Posterior cingulate gyrus (tissue), 11 donors: ENCODE results near the gene GTF3A.
A peak's percentile ranks its signal among the peaks of the same experiment; 100 is the strongest.

ENCODE experiments used
- DNase-seq, 10 donors: peaks; one replicate each; pipeline versions ENCODE4 v3.0.0 to v3.0.0-alpha.2; 2020 to 2021; ENCODE audit warnings: mixed read lengths in 3 of 10
- intact Hi-C: fragments of 100-400 bp; cut with DNase I; formaldehyde crosslinking; loops from one replicate; pipeline ENCODE4 v1.15.1; 2023

The GTF3A gene

GRCh38 chr13:27403727-27404385 lies 20.6 kb upstream of the GTF3A start:
- no peak for DNase-seq
- intact Hi-C loops: no loop called here

- no peak for DNase-seq
- intact Hi-C loops: no loop called here
These were observed 19.7 kb upstream of the GTF3A start for GRCh38 chr13:27404680-27405079.

DNA sequence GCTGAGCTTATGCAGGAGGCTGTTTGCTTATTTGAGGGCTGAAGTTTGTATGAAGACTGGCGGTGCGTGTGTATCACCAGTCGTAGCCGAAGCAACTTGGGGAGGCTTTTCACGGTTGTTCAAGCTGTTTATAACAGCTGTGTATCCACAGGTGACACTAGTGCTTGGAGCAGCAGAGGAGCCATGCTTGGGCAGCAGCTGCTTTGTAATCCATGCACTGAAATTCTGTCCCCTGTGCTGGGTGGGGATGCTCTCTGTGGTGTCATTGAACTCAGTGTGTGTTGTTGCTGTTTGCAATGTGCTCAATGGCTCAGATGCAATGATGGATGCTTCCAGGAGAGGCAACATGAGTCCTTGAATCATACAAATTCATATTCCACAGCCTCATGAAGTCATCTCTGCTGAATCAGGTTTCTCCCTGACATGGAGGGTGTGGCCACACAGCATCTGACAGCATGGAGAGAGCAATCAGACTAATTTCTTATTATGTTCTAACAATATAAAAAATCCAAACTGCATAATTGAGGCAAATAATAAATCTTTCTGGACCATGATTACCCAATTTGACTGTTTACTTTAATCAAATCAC lies 18.8 kb upstream of the GTF3A start:
- no peak for DNase-seq
- intact Hi-C loops: no loop called here

- DNase-seq: no peak
- intact Hi-C loops: no loop called here
These were observed 18.1 kb upstream of the GTF3A start for GRCh38 chr13:27406178-27406939.

DNA sequence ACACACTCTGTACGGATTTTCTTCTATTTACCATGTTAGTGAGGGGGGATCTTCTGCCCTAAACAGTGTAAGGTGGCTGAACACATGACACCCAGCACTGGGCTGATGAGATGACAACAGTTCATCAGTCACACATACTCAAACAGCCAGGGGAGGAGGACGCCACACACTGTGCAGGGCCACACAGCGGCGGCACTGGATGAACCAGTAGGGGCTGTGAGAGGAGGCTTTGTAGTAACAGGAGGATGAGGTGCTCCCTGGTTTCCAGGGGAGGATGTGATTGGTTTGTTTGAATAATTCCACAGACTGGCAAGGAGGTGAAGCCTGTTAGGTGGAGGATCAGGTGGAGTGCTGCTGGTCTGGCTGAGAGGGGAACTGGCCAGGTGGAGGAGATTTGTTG lies 16.3 kb upstream of the GTF3A start:
- DNase-seq: no peak
- intact Hi-C loops: no loop called here

- intact Hi-C loops: no loop called here
These were observed 15.4 kb upstream of the GTF3A start for GRCh38 chr13:27409013-27409412.

DNA sequence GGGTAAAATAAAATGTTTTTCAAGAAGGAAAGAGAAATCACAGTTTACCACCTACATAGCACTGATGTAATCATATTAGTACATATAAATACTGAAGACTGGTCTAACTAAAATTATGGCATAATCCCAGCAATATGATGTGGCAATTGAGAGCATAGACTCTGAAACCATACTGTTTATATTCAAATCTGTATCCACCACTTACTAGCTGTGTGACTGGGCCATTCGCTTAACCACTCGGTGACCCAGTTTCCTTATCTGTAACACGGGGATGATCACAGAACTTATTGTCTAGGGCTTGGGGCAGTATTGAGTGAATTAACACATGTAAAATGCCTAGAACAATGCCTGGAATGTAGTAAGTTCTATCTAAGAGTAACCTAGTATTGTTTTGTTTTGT lies 13.1 kb upstream of the GTF3A start:
- no peak for DNase-seq
- intact Hi-C loops: no loop called here

More at GRCh38 chr13:27409013-27409412, 15.4 kb upstream of the GTF3A start:
- no peak for DNase-seq

DNA sequence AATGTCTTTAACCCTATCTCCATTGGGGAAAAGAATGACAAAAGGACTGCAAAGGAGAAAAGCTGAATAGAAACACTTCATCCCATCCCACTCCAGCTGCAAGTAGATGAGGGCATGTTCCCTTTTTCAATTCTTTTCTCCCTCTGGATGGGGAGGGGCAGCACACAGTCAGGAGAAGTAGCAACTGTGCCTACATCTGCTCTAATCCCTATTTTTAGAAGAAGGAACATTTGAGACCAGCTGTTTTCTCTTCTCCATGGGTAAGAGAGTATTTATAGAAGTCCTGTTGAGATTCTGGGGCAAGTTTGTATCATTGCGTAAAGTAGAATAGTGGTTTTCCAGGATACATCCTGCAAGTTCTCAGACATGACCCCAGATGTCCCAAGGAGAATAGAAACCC lies 9.3 kb upstream of the GTF3A start:
- intact Hi-C loops: no loop called here
- DNase-seq: no peak

DNA sequence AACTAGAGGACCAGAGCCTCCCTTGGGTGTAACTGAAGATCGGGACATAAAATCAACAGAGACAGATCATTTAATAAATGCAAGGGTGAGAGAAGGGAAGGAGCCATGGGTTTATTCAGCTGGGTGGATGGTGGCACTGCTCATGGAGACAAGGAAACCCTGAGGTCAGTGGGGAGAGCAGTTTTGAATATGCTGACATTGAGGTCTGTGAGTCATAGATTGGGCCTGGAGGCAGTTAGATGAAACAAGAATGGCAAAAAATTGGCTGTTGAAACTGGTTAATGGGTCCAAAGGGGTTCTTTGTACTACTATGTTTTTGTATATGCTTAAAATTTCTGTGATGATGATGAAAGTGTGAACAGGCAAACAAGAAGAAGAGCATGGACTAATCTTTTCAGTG lies 5.1 kb upstream of the GTF3A start:
- no peak for DNase-seq
- intact Hi-C loops: no loop called here

GRCh38 chr13:27421101-27421871 lies 3.1 kb upstream of the GTF3A start:
- intact Hi-C loops: loop anchor here (10.0 kb wide), 1 partner anchor 204 kb away; the partner anchor contains the start of genes LNX2 and POLR1D
- DNase-seq: no peak

DNA sequence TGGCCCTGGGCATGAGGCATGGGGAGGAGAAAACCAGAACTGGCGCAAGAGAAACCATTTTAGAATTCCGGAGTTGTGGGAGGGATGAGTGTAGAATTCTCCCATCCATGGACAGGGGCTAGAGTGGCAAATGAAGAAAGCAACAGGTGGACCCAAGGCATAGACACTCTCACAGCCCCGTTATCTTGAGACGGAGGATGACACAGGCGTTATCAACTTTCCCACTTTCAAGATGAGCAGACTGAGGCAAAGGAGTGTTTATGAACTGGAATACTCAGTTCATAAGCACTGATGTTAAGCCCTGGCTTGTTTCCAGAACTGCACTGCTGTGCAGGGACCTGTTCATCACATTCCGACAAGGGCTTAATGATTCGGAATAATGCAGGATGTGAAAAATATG lies 1.1 kb upstream of the GTF3A start:
- no peak for DNase-seq

GRCh38 chr13:27425158-27425917 lies 919 bp downstream of the GTF3A start:
- DNase-seq: no peak
- intact Hi-C loops: loop anchor here (2.0 to 10.0 kb wide), 2 partner anchors 25 to 199 kb away; partner anchors contain the start of genes LNX2, MTIF3 and POLR1D

More for the DNA sequence above, 1.1 kb upstream of the GTF3A start:
- intact Hi-C loops: loop anchor here (10.0 kb wide), 1 partner anchor 201 kb away; the partner anchor contains the start of genes LNX2 and POLR1D

GRCh38 chr13:27425918-27426630 lies 1.7 kb downstream of the GTF3A start:
- intact Hi-C loops: loop anchor here (2.0 to 10.0 kb wide), 2 partner anchors 25 to 199 kb away; partner anchors contain the start of genes LNX2, MTIF3 and POLR1D
- peak in 7 of 10 donors; percentile 35 to 90 (median 54) for DNase-seq

DNA sequence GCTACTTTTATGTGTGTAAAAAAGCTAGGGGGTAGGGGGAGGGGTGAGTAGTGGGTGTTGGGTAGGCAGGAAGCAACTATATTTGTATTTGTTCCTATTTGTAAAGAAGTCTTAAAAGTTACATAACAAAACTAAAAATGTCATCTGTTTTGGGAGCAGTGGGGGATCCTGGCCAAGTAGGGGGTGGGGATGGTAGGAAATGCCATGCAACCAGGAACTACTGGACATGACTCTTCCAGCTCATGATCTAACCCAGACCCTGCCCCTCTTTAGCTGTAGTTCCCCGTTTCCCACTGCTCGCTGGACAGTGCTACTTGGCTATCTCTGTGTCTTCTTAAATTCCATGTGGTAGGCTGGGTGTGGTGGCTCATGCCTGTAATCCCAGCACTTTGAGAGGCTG lies 3.2 kb downstream of the GTF3A start:
- intact Hi-C loops: loop anchor here (10.0 kb wide), 1 partner anchor 197 kb away; the partner anchor contains the start of genes LNX2 and POLR1D
- DNase-seq: no peak

- intact Hi-C loops: loop anchor here (10.0 kb wide), 1 partner anchor 197 kb away; the partner anchor contains the start of genes LNX2 and POLR1D
- DNase-seq: no peak
These were observed 3.7 kb downstream of the GTF3A start for GRCh38 chr13:27428160-27428559.

DNA sequence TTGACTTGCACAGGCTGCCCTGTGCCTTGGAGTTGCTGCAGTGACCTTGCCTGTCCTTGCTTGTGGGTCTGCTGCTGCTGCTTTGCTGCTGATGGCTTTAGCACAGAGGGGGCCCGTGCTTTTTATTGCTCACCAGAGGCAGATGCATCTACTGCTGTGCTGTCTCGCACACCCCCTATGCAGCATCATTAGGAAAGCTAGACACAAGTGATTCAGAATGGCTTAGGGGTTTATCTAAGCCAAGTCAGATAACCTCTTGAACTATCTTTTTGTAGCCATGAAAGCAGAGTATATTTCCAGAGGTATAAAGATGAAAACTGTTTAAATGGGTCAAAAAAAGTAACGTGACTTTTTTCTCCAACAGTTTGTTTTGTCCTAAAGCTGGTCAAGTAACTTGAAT lies 7.8 kb downstream of the GTF3A start:
- no peak for DNase-seq
- intact Hi-C loops: no loop called here

DNA sequence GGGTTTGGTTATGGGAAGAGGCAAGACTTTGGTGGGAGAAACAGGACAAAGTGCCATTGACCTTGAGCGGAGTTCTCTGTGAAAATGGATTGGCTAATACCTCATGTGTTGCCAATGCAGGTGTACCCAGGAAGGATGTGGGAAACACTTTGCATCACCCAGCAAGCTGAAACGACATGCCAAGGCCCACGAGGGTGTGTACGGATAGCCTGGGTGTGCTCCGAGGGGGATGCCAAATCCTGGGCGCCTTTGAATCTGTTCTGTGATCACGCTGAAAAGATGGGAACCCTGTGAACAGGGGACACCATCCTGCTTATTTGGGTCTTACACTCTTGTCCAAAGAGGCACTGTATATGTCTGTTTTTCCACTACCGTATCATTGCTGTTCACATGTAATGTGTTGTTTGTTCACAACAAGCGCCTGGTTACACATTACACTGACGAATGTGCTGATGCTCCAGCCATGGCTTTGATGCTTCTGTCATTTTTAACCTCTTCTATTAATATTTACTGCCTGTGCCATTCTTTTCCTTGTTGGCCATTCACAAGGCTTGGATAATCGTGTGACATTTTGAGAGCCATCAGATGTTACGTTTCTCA lies 8.3 kb downstream of the GTF3A start:
- no peak for DNase-seq
- intact Hi-C loops: no loop called here

DNA sequence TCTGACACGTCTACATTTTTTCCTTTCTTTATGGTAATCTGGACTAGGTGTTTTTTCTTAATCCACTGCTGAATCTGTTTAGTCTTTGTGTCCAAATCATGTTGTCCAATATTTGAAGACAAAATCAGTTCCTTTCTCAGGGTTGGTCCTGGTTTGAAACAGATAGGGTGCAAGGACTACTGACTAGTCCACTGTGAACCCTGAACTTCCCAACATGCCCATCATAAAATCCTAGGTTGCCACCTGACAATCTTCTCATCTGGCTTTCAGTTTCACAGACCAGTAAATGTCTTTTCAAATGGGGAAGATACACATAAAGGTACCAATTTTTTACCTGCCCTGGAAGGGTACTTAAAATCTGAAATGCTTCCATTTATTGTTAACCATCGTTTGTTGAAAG lies 12.7 kb downstream of the GTF3A start:
- intact Hi-C loops: no loop called here
- DNase-seq: no peak

DNA sequence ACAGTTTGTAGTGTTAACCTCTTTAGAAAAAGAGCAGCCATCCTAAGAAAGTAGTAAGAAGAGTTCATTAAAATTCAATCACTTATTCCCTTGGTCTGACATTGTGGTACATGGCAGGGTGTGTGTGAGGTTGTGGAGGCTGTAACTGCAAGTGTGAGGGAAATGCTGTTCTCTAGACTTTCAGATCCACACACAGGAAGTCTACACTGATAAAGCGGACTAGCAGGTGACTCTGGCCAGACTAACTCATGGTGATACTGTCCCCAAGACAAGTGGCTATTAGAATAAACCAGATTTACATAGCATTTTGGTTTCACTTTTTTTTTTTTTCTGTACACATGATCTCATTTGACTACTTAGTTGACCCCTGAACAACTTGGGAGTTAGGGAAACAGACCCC lies 16.0 kb downstream of the GTF3A start:
- intact Hi-C loops: no loop called here
- no peak for DNase-seq
